Activated naive CD4-positive, alpha-beta T cell treated with anti-CD3 and anti-CD28 coated beads, Interleukin-2, amount 10 ng/mL, durations not matched to agents 7 days and 5 days (primary cell): ENCODE data around the gene SLC35F3.

Source experiments
- CTCF ChIA-PET: fragments of 350-600 bp; sonication (Branson Sonifier 250); formaldehyde crosslinking; loops from one replicate; lab custom pipeline; 2021; ENCODE audit warnings: antibody characterized with exemption; lab: Charles Lee
- DNase-seq: peaks from one replicate; pipeline ENCODE4 v3.0.0-alpha.2; 2020
- H3K27ac Mint-ChIP-seq: one replicate; pipeline ENCODE4 v1.8.0; 2021; ENCODE audit warnings: mild to moderate bottlenecking, moderate library complexity, mixed read lengths
- H3K27me3 Mint-ChIP-seq: one replicate; pipeline ENCODE4 v1.8.0; 2021; ENCODE audit warnings: mild to moderate bottlenecking, mixed read lengths
- H3K36me3 Mint-ChIP-seq: one replicate; pipeline ENCODE4 v1.8.0; 2021; ENCODE audit warnings: mixed read lengths
- H3K4me1 Mint-ChIP-seq: one replicate; pipeline ENCODE4 v1.8.0; 2021; ENCODE audit warnings: mixed read lengths
- H3K4me3 Mint-ChIP-seq: one replicate; pipeline ENCODE4 v1.8.0; 2021; ENCODE audit warnings: mild to moderate bottlenecking, moderate library complexity, mixed read lengths
- H3K9me3 Mint-ChIP-seq: one replicate; pipeline ENCODE4 v1.8.0; 2021; ENCODE audit warnings: mixed read lengths

Gene SLC35F3

GRCh38 chr1:234001817-234002216 lies 97.3 kb downstream of the SLC35F3 start:
- Mint-ChIP-seq H3K4me1 (no peaks in the 10 kb centered on the region), H3K9me3 (no peaks in the 10 kb centered on the region), H3K27me3 (no peaks in the 10 kb centered on the region), H3K36me3 (no peaks in the 10 kb centered on the region), H3K4me3 (no peak overlapping the region), H3K27ac (no peak overlapping the region)
- no peak for DNase-seq
- CTCF ChIA-PET: no interaction called here

DNA sequence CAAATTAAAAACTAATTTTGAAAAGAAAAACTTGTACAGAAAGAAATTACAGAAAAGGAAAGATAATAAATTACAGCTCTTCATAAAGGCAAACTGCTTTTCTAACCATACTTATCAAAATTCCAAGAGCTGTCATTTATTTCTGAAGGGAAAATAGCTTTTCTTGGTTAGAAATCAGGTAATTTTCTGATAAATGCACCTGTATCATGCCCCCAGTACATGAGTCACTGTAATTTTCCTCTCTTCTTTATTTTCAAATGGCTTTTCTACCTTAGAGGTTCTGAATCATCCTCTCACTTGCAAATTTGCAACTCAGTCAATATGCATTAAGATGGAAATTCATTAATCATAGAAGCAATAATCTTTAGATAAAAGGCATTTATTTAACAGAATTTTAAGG lies 100.1 kb downstream of the SLC35F3 start:
- DNase-seq: no peak
- Mint-ChIP-seq H3K9me3 (no peaks in the 10 kb centered on the region), H3K4me3 (no peak overlapping the region), H3K4me1 (no peaks in the 10 kb centered on the region), H3K36me3 (no peaks in the 10 kb centered on the region), H3K27me3 (no peaks in the 10 kb centered on the region), H3K27ac (no peak overlapping the region)
- CTCF ChIA-PET: no interaction called here

GRCh38 chr1:234007684-234008083 lies 103.2 kb downstream of the SLC35F3 start:
- Mint-ChIP-seq H3K4me1 (no peaks in the 10 kb centered on the region), H3K27me3 (no peaks in the 10 kb centered on the region), H3K9me3 (no peaks in the 10 kb centered on the region), H3K27ac (no peak overlapping the region), H3K4me3 (no peak overlapping the region), H3K36me3 (no peaks in the 10 kb centered on the region)
- DNase-seq: no peak
- CTCF ChIA-PET: no interaction called here

DNA sequence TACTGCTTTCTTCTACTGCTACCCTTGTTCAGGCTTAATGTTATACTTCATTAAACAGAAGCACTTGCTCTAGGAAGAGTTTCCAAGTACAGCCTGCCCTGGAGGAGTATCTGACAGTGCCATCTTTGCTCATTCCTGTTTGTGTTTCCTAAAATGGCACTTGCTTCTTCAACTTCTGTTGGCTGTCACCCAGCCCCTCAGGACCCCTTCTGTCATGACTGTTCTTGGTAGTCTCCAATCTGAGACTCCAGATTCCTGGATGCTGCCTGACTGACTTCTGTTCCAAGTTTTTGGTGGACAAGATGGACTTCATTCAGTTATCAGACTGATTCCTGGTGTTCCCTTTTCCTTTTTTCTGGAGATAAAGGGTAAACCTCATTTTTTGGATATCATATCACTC lies 104.1 kb downstream of the SLC35F3 start:
- CTCF ChIA-PET: no interaction called here
- Mint-ChIP-seq H3K27ac (no peak overlapping the region), H3K9me3 (no peaks in the 10 kb centered on the region), H3K36me3 (no peaks in the 10 kb centered on the region), H3K27me3 (no peaks in the 10 kb centered on the region), H3K4me3 (no peak overlapping the region), H3K4me1 (no peaks in the 10 kb centered on the region)
- no peak for DNase-seq

GRCh38 chr1:234009668-234010067 lies 105.2 kb downstream of the SLC35F3 start:
- Mint-ChIP-seq H3K4me3 (no peak overlapping the region), H3K4me1 (no peaks in the 10 kb centered on the region), H3K9me3 (no peaks in the 10 kb centered on the region), H3K27ac (no peak overlapping the region), H3K36me3 (no peaks in the 10 kb centered on the region), H3K27me3 (no peaks in the 10 kb centered on the region)
- CTCF ChIA-PET: no interaction called here
- no peak for DNase-seq

DNA sequence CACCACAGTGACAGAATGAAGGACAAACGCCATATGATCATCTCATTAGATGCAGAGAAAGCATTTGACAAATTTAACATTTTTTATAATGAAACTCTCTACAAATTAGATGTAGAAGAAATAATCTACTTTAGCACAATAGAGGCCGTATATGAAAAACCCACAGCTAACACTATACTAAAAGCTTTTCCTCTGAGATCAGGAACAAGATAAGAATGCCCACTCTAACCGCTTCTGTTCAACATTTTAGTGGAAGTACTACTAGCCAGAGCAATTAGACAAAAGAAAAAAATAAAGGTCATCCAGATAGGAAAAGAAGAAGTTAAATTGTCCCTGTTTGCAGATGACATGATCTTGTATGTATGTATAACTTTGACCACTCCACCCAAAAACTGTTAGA lies 109.7 kb downstream of the SLC35F3 start:
- CTCF ChIA-PET: no interaction called here
- Mint-ChIP-seq H3K9me3 (no peaks in the 10 kb centered on the region), H3K36me3 (no peaks in the 10 kb centered on the region), H3K4me3 (no peak overlapping the region), H3K27me3 (no peaks in the 10 kb centered on the region), H3K4me1 (no peaks in the 10 kb centered on the region), H3K27ac (no peak overlapping the region)
- no peak for DNase-seq

GRCh38 chr1:234018816-234019215 lies 114.3 kb downstream of the SLC35F3 start:
- Mint-ChIP-seq H3K27me3 (no peaks in the 10 kb centered on the region), H3K27ac (no peak overlapping the region), H3K4me3 (no peak overlapping the region), H3K36me3 (no peaks in the 10 kb centered on the region), H3K4me1 (no peaks in the 10 kb centered on the region), H3K9me3 (no peaks in the 10 kb centered on the region)
- CTCF ChIA-PET: no interaction called here
- DNase-seq: no peak

DNA sequence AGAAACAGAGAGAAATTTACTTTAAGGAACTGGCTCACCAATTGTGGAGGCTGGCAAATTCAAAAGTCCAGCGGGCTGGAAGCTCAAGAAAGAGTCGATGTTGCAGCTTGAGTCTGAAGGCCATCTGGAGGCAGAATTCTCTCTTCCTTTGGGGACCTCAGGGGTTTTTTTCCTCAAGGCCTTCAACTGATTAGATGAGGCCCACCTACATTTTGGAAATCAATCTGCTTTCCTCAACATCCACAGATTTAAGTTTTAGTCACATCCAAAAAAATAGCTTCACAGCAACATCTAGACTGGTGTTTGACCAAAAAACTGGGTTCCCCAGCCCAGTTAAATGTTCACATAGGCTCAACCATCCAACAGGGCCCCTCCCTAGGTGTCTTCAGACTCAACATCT lies 114.9 kb downstream of the SLC35F3 start:
- Mint-ChIP-seq H3K4me1 (no peaks in the 10 kb centered on the region), H3K9me3 (no peaks in the 10 kb centered on the region), H3K27me3 (no peaks in the 10 kb centered on the region), H3K4me3 (no peak overlapping the region), H3K36me3 (no peaks in the 10 kb centered on the region), H3K27ac (no peak overlapping the region)
- CTCF ChIA-PET: no interaction called here
- no peak for DNase-seq

DNA sequence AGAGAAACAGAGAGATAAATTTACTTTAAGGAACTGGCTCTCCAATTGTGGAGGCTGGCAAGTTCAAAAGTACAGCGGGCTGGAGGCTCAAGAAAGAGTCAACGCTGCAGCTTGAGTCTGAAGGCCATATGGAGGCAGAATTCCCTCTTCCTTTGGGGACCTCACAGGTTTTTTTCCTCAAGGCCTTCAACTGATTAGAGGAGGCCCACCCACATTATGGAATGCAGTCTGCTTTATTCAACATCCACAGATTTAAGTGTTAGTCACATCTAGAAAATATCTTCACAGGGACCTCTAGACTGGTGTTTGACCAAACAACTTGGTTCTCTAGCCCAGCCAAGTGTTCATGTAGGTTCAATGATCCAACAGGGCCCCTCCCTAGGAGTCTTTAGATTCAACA lies 117.8 kb downstream of the SLC35F3 start:
- H3K4me3 Mint-ChIP-seq: no peak overlapping the region
- no peak for DNase-seq
- no peaks in the 10 kb centered on the region for H3K27me3 Mint-ChIP-seq
- no peak overlapping the region for H3K27ac Mint-ChIP-seq
- CTCF ChIA-PET: interaction anchor here (0.6 kb wide), 1 partner anchor 1954 kb away, joined by 3 read pairs; no protein-coding TSS in a partner anchor
- H3K36me3 Mint-ChIP-seq: no peaks in the 10 kb centered on the region
- H3K4me1 Mint-ChIP-seq: no peaks in the 10 kb centered on the region
- H3K9me3 Mint-ChIP-seq: no peaks in the 10 kb centered on the region

GRCh38 chr1:234039603-234040002 lies 135.1 kb downstream of the SLC35F3 start:
- H3K9me3 Mint-ChIP-seq: no peaks in the 10 kb centered on the region

DNA sequence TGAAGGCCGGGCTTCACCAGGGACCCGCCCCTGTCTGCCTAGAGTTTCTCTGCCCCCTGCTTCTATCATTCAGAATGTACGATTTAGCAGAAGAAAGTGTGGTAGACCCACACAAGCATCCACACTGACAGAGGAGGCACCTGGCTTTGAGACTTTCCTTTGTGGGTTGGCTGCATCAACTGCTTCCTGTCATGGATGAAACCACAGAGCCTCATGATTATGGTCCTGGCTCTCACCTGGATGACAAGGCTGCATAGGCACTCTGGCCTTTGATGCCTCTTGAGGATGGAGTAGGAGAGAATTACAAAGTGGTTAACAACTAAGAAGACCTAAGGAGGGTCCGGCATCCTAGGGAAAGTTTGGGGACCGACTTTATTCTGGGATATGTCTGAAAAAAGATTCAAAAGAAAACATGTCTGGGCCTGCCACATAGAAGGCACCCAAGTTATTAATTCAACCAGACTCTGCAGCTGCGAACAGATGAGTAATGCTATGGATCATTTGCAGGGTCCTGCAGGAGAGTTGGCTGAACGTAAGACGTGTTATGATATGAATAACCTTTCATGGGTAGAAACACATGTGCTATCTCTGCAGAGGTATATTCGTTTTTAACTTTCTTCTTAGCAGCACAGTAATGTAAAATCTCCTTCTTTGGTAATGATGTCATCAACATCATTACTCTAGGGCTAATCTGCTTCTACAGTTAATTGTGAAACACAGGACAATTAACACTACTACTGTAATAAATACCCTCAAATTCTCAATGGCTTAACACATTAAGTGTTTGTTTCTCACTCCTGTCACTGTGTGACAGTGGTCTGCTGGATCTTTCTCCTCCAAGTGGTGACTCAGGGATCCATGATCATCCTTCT lies 136.2 kb downstream of the SLC35F3 start:
- no peak for DNase-seq
- CTCF ChIA-PET: no interaction called here
- H3K9me3 Mint-ChIP-seq: no peaks in the 10 kb centered on the region
- H3K36me3 Mint-ChIP-seq: no peaks in the 10 kb centered on the region
- H3K4me1 Mint-ChIP-seq: no peaks in the 10 kb centered on the region
- H3K4me3 Mint-ChIP-seq: no peak overlapping the region
- H3K27me3 Mint-ChIP-seq: peaks cover 9% of the 10 kb centered on the region
- H3K27ac Mint-ChIP-seq: no peak overlapping the region

More at GRCh38 chr1:234039603-234040002, 135.1 kb downstream of the SLC35F3 start:
- H3K27ac Mint-ChIP-seq: no peak overlapping the region
- H3K4me3 Mint-ChIP-seq: no peak overlapping the region
- no peaks in the 10 kb centered on the region for H3K4me1 Mint-ChIP-seq
- CTCF ChIA-PET: no interaction called here
- peaks cover 9% of the 10 kb centered on the region for H3K27me3 Mint-ChIP-seq
- no peak for DNase-seq
- no peaks in the 10 kb centered on the region for H3K36me3 Mint-ChIP-seq

- CTCF ChIA-PET: no interaction called here
- no peaks in the 10 kb centered on the region for H3K4me1 Mint-ChIP-seq
- no peaks in the 10 kb centered on the region for H3K36me3 Mint-ChIP-seq
- no peaks in the 10 kb centered on the region for H3K9me3 Mint-ChIP-seq
- H3K27ac Mint-ChIP-seq: no peak overlapping the region
- H3K27me3 Mint-ChIP-seq: peaks cover 4% of the 10 kb centered on the region
- DNase-seq: no peak
- H3K4me3 Mint-ChIP-seq: no peak overlapping the region
Observed at GRCh38 chr1:234044079-234044478, 139.6 kb downstream of the SLC35F3 start.

GRCh38 chr1:234047123-234047522 lies 142.6 kb downstream of the SLC35F3 start:
- no peak overlapping the region for H3K27ac Mint-ChIP-seq
- H3K27me3 Mint-ChIP-seq: peaks cover 4% of the 10 kb centered on the region
- H3K4me3 Mint-ChIP-seq: no peak overlapping the region
- DNase-seq: no peak
- H3K9me3 Mint-ChIP-seq: no peaks in the 10 kb centered on the region
- H3K36me3 Mint-ChIP-seq: no peaks in the 10 kb centered on the region
- no peaks in the 10 kb centered on the region for H3K4me1 Mint-ChIP-seq
- CTCF ChIA-PET: interaction anchor here (1.8 kb wide), 1 partner anchor 19 kb away, joined by 6 read pairs; no protein-coding TSS in a partner anchor

- CTCF ChIA-PET: interaction anchor here (1.2 kb wide), 1 partner anchor 697 kb away, joined by 6 read pairs; no protein-coding TSS in a partner anchor
- Mint-ChIP-seq H3K36me3 (no peaks in the 10 kb centered on the region), H3K4me3 (no peak overlapping the region), H3K4me1 (no peaks in the 10 kb centered on the region), H3K27me3 (peaks cover 14% of the 10 kb centered on the region), H3K9me3 (no peaks in the 10 kb centered on the region), H3K27ac (no peak overlapping the region)
- no peak for DNase-seq
Observed at GRCh38 chr1:234062166-234062565, 157.7 kb downstream of the SLC35F3 start.

GRCh38 chr1:234065794-234066447 lies 161.4 kb downstream of the SLC35F3 start:
- Mint-ChIP-seq H3K36me3 (no peaks in the 10 kb centered on the region), H3K9me3 (no peaks in the 10 kb centered on the region), H3K27me3 (peaks cover 14% of the 10 kb centered on the region), H3K4me3 (no peak overlapping the region), H3K4me1 (no peaks in the 10 kb centered on the region), H3K27ac (no peak overlapping the region)
- peak; percentile 72 for DNase-seq
- CTCF ChIA-PET: interaction anchor here (0.6 to 3.2 kb wide), 17 partner anchors 8 to 760 kb away, joined by 3 to 31 read pairs (median 4); no protein-coding TSS in a partner anchor
